Measurements from ENCODE around the gene GRIP2.

GRIP2 gene

DNA sequence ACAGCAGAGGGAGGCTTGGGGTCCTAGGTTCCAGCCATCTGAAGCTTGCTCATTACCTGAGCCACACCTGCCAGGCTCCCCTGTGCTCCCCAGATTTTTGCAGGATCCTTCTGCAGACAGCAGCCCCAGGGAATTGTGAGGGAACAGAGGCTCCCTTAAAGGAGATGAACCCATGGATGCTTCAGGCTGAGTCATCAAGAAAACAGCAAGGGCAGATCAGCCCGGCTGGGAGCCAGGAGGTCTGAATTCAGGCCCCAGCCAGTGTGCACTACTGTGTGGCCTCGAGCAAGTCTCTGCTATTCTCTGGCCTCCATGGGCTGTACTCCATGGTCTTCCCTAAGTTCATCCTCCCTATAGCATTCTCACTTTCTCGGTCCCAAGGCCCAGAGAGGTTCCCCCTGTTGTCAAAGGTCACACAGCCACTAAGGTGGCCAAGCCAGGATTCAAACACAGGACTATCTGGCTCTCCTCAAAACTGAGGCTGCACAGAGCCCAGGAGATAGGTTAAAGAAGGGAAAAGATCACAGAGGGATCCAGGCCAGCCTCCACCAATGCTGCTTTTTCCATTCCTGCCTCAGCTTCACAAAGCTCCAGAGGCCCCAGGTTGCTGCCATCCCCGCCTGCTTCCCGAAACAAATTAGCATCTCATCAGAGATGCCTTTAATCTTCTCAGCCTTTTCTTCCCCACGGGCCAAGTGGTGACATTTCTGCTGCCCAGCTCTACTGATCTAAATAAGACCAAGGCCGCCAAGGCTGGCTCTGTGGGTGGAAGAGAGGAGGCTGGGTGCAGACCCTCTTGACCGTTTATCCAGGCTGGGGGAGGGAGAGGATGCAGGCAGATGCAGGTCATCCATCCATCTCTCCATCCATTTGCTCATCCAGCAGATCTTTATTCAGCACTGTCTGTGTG is 21.2 kb upstream of the GRIP2 start:
- DNase-seq: no peak

DNA sequence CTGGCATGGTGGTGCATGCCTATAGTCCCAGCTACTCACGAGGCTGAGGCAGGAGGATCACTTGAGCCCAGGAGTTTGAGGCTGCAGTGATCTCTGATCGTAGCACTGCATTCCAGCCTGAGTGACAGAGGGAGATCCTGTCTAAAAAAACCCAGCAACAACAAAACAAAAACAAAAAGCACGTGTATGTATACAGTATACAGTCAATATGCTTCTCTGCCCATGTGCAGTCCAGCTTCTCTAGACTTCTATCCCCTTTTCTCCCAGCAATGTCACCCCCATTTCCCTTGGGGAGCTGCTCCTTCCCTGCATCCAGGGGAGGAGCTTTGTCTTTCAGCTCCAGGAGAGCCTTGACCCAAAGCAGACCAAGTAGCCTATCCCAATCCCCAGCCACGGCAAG is 20.0 kb upstream of the GRIP2 start:
- no peak for DNase-seq

DNA sequence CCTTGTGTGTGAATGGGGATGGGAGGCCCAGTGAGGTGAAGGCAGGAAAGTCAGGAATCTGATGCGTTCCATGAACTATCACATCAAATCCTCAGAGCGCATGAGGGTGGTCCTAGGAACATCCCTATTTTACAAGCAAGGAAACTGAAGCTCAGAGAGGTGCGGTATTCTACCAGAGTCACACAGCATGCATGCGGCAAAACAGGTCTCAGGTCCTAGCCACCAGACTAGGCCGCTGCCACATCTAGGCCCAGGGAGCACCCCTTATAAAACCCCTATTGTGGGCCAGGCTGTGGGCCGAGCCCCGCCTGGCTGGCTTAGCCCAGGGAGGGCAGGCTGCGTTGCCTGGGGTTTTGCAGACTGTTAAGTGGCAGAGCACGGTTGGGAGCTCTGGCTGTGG is 17.9 kb upstream of the GRIP2 start:
- DNase-seq: no peak

DNA sequence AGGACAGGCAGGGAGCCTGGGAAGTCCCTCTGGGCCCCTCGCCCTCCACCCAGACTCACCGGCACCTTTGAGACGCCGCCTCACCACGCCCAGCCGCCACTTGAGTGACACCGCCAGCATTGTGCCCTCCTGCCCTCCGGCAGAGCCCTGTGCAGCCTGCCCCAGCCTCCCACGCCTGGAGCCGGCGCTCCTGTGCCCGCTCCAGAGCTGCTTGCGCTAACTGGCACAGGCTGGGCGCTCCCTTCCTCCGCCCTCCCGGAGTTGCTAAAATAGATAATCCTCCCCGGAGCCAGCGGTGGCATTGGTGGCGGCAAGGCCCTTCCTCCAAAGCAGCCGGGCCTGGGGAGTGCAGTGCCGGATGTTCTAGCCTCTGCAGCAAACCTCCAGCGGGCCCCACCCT is 15.7 kb upstream of the GRIP2 start:
- no peak for DNase-seq

DNA sequence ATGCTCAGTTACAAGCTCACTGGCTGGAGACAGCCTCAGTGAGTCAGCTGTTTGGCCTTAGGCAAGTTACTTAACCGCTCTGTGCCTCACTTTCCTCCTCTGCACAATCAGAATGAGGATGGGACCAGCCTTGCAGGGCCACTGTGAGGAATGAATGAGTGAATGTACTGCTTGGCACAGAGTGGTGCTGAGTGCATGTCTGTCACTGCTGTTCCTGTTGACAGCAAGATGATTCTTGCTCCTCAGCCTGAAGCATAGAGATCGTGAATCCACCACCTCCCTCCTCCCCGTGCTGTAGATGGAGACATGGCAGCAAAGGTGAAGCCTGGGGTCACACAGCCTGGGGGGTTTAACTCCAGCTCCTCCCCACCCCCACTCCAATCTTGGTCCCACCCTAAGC is 14.6 kb upstream of the GRIP2 start:
- DNase-seq: no peak

DNA sequence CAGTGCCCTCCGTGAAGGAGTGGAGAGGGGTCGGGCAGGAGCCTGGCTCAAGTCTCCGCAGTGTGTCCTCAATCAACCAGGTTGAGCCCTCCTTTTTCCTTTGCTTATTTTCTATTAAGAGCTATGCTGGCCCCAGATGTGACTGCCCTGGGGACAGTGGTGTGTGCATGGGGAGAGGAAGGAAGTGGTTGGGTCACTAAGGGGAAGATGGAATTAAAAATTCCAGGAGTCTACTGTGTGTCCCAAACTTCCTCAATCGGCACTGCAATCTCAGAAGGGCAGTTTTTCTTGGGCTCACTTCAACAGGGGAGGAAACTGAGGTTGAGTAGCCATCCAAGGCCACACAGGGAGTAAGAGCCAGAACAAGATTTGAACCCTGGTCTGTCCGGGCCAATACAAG is 13.7 kb upstream of the GRIP2 start:
- no peak for DNase-seq

DNA sequence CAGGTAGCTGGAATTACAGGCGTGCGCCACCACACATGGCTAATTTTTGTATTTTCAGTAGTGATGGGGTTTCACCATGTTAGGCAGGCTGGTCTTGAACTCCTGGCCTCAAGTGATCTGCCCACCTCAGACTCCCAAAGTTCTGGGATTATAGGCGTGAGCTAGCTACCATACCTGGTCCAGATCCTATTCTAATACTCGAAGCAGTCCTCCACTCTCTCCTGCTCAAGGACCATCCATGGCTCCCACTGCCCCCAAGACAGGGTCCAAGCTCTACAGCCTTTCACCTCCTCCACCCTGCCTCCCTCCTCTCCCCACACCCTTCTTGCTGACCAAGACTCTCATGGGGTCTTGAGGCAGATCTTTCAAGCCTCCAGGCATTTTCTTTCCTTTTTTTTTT is 12.6 kb upstream of the GRIP2 start:
- no peak for DNase-seq

DNA sequence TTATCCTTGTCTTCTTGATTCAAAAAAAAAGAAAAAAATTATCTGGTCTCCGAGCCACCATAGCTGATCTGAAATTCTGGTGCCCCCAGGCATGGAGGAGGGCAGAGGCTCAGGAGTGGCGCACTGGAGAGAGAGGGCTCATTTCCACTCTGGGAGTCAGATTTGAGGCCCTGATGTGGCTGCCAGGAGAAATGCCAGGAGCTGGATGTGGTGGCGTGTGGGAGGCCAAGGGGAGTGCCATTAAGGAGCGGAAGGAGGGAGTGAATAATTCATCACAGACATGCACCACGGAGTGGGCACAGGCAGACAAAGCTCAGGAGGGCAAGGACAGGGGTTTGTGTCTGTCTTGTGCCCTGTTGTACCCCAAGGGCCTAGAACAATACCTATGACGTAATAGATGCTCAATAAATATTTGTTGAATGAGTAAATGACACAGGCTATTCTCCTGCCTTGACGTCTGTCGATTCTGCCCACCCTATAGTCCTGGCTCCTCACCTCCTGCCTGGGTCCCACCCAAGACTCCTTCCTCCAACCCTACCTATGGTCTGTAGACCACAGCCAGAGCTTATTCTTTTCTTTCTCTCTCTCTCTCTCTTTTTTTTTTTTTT is 12.0 kb upstream of the GRIP2 start:
- DNase-seq: no peak

DNA sequence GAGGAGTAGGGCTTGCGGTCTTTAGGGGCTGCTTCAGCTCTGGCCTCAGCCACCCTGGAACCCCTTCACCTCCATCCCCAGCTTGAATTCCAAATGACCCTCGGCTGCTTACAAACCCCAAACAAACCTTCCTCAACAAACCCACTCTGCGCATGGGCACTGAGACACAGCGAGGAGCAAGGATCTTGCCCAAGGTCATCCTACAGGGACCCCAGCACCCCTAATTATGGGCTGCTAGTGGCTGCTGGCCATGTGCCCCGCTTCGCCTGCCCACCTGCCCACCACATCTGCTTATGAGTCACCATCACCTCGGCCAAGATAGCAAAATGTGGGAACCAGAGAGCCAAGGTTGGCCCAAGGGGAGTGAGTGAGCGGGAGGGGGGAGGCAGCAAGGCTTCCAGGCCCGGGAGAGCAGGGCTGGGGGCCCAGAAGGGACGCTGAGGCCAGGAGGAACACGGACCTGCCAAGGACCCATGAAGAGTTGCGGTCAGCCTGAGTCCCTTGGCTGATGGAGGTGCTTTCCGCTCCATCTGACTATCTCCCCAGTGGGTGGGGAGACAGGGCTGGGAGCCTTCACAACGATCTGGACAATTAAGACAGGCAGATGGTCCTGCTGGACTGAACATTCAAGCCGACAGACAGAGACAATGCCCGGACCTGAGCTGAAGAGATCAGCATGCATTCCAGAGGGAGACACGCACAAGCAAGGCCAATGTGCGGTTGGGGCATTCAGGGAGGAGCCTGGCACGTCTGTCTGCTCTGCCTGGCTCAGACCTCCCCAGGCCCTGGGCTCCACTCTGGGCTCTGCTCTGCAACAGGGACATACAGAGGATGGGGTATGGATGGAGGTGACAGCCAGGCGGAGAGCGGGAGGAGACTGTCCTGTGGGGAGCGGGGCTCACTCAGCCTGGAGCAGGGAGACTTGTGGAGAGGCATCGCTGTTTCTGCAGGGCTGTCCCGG is 10.8 kb upstream of the GRIP2 start:
- no peak for DNase-seq

DNA sequence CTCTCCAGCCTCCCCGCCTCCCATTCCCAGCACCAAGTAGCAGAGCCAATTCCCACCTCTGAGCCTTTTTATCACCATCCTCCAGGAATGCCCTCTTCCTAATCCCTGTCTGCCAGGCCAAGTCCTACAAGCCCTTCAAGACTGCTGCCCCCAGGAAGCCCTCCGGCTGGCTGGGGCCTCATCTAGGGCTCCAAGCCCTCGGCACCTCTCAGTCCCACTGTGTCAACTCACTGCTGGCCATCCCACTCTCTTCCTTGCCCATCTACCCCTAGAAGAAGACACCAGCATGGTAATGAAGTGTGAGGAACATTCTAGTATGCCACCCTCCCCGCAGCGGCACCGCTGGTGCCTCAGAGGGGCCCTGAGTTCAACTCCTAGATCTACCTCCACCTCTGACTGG is 10.0 kb upstream of the GRIP2 start:
- DNase-seq: no peak

DNA sequence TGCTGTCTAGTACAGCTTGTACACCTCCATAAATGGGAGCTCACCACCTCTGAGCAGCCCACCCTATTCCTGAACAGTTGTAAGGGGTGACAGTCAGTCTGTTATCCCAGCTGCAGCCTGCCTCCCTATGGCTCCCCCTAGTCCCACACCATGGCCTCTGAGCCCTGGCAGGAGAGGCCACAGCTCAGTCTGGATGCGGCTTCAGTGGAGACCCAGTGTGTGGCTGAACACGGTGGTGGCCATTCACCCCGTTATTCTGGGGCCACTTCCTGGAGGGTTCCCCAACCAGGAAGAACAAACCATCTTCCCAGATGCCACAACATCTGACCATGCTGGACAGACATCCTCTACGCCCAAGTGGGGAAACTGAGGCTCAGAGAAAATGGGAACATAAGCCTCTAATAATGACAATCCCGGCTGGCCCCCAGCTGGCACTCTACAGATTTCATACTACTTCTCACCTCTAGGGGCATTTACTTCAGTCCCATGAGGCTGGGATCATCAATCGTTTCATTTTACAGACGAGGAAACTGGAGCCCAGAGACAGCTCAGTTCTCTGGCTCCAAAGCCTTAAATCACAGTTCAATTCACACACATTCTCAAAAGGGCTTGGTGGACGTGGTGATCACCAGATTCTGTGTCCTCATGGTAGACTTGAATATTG is 9.2 kb upstream of the GRIP2 start:
- DNase-seq: no peak

DNA sequence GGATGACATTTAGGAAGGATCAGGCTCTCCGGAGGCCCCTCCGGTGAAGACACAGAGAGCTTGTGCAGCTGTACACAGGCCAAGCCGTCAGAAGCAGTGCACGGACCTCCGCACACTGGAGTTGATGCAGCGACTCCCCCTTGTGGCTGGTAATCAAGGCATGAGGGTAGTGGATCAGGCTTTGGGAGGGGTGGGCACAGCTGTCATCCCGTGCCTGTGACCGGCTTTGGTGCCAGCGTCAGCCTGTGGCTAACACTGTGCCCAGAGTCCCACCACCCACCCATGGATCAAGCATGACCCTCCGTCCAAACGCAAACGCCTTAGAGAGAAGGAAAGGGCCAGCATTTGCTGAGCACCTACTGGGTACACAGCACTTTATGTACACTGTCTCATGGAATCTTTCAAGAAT is 8.2 kb upstream of the GRIP2 start:
- DNase-seq: peak in 1 of 4 experiments; percentile 14

DNA sequence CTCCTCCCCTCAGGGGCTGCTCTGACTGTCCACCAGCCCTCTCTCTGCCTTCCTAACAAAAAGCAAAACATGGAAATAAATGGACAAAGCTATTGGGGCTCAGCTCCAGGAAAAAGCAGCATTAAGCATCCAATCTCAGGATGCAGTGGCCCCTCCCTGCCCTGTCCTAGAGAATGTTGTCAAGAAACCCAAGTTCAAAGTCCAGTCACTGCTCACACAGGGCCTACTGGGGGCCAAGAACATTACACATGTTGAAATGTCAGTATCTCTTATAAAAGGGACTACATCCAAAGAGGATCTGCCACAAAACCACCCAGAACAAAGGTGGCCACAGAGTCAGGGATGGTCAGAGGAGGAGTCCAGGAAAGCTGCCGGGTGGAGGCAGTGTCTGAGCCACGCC is 7.6 kb upstream of the GRIP2 start:
- DNase-seq: no peak

DNA sequence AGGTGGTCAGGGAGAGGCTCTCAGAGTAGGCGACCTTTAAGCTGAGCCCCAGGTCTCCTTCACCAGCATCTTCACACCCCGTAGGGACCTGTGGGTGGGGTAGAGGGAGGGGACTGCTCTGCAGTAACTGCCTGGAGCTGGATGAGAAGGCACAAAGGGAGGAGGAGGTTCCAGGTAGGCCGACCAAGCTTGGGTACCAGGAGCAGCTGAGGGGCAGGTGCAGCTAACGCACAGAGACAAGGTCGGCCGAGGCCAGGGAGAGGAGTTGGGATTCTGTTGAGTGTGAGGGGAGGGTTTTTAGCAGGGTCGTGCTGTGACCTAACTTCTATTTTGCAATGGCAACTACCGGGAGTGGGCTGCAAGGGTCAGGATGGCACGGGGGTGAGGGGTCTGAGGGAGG is 5.9 kb upstream of the GRIP2 start:
- DNase-seq: no peak

DNA sequence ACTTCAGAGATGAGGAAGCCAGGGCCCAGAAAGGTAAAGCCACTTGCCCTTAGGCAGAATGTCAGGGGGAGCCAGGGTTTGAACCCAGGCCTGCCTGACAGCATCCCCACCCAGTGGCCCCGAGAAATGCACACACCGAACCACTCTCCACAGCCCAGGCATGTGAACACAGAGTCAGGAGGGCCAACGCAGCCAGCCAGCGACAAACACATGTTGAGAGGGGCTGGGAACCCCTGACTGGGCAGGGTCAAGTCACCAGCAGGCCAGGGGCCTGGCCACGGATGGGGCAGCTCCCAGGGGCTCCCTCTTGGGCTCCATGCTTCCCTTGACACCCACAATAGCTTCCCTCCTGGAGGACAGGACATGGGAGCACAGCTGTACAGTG is 5.1 kb upstream of the GRIP2 start:
- no peak for DNase-seq

DNA sequence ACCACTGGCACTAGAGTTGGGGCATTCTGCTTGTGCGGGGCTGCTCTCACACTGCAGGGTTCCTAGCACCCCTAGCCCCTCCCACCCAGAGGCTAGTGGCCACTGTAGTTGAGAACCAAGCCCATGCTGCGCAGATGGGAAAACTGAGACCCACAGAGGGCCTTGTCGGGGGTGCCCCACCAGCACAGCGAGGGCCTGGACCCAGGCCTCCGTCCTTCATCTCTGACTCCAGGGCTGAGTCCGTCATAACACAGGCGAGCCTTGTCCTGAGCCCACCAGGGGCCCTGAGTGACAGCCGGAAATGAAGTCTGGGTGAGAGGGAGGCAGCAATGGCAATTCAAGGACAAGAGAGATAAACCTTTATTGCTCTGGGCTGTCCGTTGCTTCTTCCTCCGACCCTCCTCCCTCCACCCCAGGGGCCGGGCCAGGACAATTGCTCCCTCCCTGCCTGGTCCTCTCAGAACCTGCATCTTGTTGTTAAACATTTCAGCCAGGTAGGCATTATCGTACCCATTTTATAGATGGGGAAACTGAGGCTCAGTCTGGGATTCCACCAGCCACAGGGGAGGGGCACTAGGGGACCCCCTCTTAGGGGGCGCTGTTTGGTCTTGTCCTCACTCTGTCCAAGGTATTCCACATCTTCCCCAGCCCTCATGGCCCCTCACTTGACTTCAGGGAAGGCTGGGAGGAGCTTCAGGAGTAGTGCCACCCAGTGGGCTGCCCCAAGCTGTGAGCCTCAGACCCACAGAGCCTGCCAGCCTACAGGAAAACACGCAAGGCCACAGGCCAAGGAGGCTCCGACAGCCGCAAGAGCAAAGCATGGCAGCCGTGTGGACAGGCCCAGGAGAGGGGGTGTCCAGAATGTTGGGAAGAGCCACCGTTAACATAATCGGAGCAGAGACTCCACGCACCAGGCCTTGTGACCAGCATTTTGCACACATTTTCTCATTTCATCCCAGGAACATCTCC is 4.4 kb upstream of the GRIP2 start:
- DNase-seq: no peak

DNA sequence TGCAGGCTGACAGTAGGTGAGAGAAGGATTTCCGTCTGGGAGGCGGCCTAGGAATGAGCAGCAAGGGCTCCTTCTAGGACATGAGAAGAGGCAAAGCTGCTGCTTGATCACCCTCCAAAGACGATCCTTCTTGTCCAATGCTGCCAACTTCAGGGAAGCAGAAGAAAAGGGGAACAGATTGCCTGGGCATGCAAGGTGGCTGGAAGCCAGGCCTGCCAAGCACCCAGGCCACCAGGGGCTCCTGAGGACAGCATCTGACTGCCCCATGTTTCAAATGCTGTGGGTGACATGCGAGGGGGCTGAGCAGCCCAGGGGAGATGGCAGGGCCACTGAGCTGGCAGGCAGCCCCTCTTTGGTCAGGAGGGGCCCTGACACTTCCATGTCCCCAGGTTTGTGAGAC is 3.3 kb upstream of the GRIP2 start:
- no peak for DNase-seq

DNA sequence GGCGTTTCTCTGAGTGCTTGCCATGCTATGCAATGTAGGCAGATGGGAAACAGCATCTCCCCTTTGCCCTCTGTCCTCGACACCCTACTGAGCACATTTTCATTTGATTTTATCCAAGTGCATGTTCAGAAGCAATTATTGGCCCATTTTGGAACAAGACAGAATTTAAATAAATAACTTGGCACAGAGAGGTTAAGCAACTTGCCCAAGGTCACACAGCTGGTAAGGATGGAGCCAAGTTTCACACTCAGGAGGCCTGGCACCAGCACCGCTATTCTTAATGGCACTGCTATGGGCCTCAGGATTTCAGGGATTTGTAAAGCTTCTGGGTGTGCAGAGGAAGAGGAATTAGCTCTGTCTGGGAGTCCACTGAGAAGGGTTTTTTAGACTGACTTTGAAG is 2.5 kb upstream of the GRIP2 start:
- DNase-seq: no peak

DNA sequence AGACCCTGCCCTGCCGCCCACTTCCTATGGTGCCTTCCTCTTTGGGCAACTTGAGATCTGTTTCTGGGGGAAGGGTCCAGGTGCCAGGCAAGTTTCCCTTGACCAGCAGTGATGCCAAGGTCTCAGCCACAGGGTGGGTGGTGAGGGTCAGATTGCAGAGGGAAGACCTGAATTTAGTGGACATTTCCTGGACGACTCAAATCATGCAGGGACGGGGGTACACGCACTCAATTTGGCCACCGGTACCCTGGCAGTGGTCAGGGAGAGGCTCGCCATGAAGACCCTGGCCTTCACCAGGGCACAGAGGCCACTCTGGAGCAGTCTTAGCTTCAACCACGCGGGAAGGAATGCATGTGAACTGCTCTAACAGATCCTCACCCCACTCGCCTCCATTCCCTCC is 1.5 kb upstream of the GRIP2 start:
- no peak for DNase-seq

DNA sequence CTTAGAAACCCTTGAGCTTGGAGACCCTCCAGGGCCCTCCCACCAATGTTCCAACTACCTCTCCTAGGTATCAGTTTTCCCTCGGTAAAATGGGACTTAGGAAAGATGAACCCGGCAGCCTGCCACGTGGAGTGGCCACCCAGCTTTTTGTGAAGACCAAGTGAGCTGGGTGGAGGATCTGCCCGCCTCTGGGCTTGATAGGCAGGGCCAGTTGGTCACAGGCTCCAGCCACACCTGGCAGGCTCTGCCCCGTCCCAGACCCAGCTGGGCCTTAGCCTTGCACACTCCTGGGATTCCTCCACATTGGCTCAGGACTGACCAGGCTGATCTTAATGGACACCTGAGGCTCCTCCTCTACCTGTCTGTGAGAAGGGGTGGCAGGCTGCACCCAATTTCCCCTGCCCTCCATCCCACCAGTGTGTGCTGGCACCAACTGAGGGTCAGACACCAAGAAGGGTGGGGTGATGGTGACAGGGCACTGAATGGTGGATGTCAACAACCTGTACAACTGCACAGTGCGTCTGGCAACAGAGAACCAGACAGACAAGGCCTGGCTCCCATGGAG is 761 bp upstream of the GRIP2 start:
- no peak for DNase-seq

DNA sequence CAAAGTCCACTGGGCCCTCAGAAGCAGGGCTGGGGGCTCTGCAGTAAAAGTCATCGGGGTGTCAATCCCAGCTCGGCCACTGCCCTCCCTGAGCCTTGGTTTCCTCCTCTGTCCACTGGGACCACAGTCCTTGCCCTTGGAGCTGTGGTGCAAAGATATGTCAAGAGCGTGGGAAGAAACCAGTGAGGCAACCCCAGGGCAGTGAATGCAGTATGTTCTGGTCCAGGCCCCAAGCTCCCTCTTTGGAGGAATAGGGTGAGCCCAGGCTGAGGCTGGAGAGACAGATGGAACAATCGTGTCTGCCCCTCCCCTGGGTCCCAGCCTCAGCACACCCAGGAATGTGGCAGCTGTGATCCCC is 779 bp downstream of the GRIP2 start:
- no peak for DNase-seq
